ENCODE data around the gene OR6C76. TPM values are rescaled to one million over a fixed set of nuclear protein-coding genes. Genes with fewer than 3 reads are reported as not detected.

OR6C76 gene
- total and polyA plus RNA-seq, 5 donors from 2014 or later, result not detected

- H3K4me1 Mint-ChIP-seq, result no peaks in the 10 kb centered on the region
- no peaks in the 10 kb centered on the region for H3K36me3 Mint-ChIP-seq
- Histone ChIP-seq H3K4me1 (ENCODE audit: control insufficient read depth, insufficient read depth, low read length, poor library complexity, severe bottlenecking) (no peaks in the 10 kb centered on the region), H3K27me3 (ENCODE audit: control insufficient read depth, insufficient read depth, low read length) (peaks cover 8% of the 10 kb centered on the region), H3K4me3 (ENCODE audit: low read depth, low read length) (no peak overlapping the region), H3K27ac (ENCODE audit: insufficient read depth, low read length, poor library complexity, severe bottlenecking) (no peak overlapping the region), H3K9me3 (ENCODE audit: control insufficient read depth in 2 of 2, low read length in 2 of 2) (no peaks in the 10 kb centered on the region), H3K36me3 (ENCODE audit: control insufficient read depth, insufficient read depth, low read length) (no peaks in the 10 kb centered on the region)
- no peaks in the 10 kb centered on the region for H3K27me3 Mint-ChIP-seq
- no peak overlapping the region for H3K27ac Mint-ChIP-seq
- no peaks in the 10 kb centered on the region for H3K9me3 Mint-ChIP-seq
- ATAC-seq (ENCODE audit: low read depth in 2 of 2) (no peak), DNase-seq (no peak)
- no peak overlapping the region for H3K4me3 Mint-ChIP-seq
These were observed 46.2 kb downstream of the OR6C76 start for GRCh38 chr12:55472264-55472663.

Other genes with a start within 250 kb of the OR6C76 start
- gene OR10A7, start 205.2 kb upstream of the OR6C76 start, total RNA-seq, result not detected
- gene OR10A7, start 205.2 kb upstream of the OR6C76 start, polyA plus RNA-seq, result not detected
- not detected for gene OR6C74, start 181.6 kb upstream of the OR6C76 start, total RNA-seq
- gene OR6C74, start 181.6 kb upstream of the OR6C76 start, polyA plus RNA-seq, result not detected
- gene OR6C6, start 129.7 kb upstream of the OR6C76 start, total RNA-seq, result not detected
- gene OR6C6, start 129.7 kb upstream of the OR6C76 start, polyA plus RNA-seq, result not detected
- not detected for gene OR6C1, start 111.9 kb upstream of the OR6C76 start, total RNA-seq
- not detected for gene OR6C1, start 111.9 kb upstream of the OR6C76 start, polyA plus RNA-seq
- gene OR6C3, start 95.5 kb upstream of the OR6C76 start, total RNA-seq, result not detected
- not detected for gene OR6C3, start 95.5 kb upstream of the OR6C76 start, polyA plus RNA-seq
- gene OR6C75, start 63.3 kb upstream of the OR6C76 start, total RNA-seq, result not detected
- not detected for gene OR6C75, start 63.3 kb upstream of the OR6C76 start, polyA plus RNA-seq
- gene OR6C65, start 25.7 kb upstream of the OR6C76 start, total RNA-seq, result not detected
- not detected for gene OR6C65, start 25.7 kb upstream of the OR6C76 start, polyA plus RNA-seq
- gene OR6C2, start 17.8 kb downstream of the OR6C76 start, total RNA-seq, result not detected
- gene OR6C2, start 17.8 kb downstream of the OR6C76 start, polyA plus RNA-seq, result not detected
- gene OR6C70, start 43.9 kb downstream of the OR6C76 start, total RNA-seq, result not detected
- not detected for gene OR6C70, start 43.9 kb downstream of the OR6C76 start, polyA plus RNA-seq
- gene OR6C68, start 66.1 kb downstream of the OR6C76 start, total RNA-seq, result not detected
- not detected for gene OR6C68, start 66.1 kb downstream of the OR6C76 start, polyA plus RNA-seq
- not detected for gene OR6C4, start 123.3 kb downstream of the OR6C76 start, total RNA-seq
- gene OR6C4, start 123.3 kb downstream of the OR6C76 start, polyA plus RNA-seq, result not detected
- 0.25 TPM for gene OR2AP1, start 146.2 kb downstream of the OR6C76 start, total RNA-seq
- not detected for gene OR2AP1, start 146.2 kb downstream of the OR6C76 start, polyA plus RNA-seq
- not detected for gene OR10P1, start 210.6 kb downstream of the OR6C76 start, total RNA-seq
- gene OR10P1, start 210.6 kb downstream of the OR6C76 start, polyA plus RNA-seq, result not detected

Data from CD4-positive, CD25-positive, alpha-beta regulatory T cell (primary cell).